Panc1 (cell line): ENCODE measurements around the gene TMTC1. TPM values are rescaled to one million over a fixed set of nuclear protein-coding genes. Genes with fewer than 3 reads are reported as not detected.

Experiments used
- ATAC-seq: fragments of 200-7000 bp; cut with Tn5 transposase; 2 replicates; pipeline ENCODE4 v1.9.1; 2020; ENCODE audit warnings: mild to moderate bottlenecking, moderate library complexity
- BruUV-seq: library from RNA; stranded (reverse); fragments of 400-500 nt; replicated peaks from 2 replicates; lab custom pipeline; 2021; lab: Mats Ljungman, UMichigan
- CTCF ChIA-PET: fragments of 300-600 bp; sonication (Branson Sonifier 250); formaldehyde crosslinking; loops from one replicate; lab custom pipeline; 2022; ENCODE audit warnings: antibody characterized with exemption; lab: Charles Lee
- POLR2A ChIA-PET: fragments of 300-600 bp; sonication (Branson Sonifier 250); formaldehyde crosslinking; loops from one replicate; lab custom pipeline; 2022; ENCODE audit warnings: antibody characterized with exemption; lab: Charles Lee
- DNase-seq: peaks from one replicate; pipeline ENCODE4 v3.0.0-alpha.2; 2010; ENCODE audit warnings: low read depth, low spot score
- H3K27ac ChIP-seq: 2 replicates; pipeline ENCODE4 v1.5.1; 2011; ENCODE audit warnings: mild to moderate bottlenecking, low read length, inconsistent platforms
- H3K27me3 ChIP-seq: fragments of 200-500 bp; sonication (Bioruptor generic); 2 replicates; pipeline ENCODE4 v1.6.0; 2014; ENCODE audit warnings: low read length, inconsistent platforms; ENCODE audit not compliant: control insufficient read depth, insufficient read depth
- H3K36me3 ChIP-seq: fragments of 200-500 bp; sonication (Bioruptor generic); 2 replicates; pipeline ENCODE4 v1.5.1; 2014; ENCODE audit warnings: inconsistent platforms, mild to moderate bottlenecking, low read length, moderate library complexity; ENCODE audit not compliant: control insufficient read depth, insufficient read depth
- H3K4me1 ChIP-seq: 2 replicates; pipeline ENCODE4 v1.5.1; 2011; ENCODE audit warnings: inconsistent platforms, mild to moderate bottlenecking, low read length, moderate library complexity; ENCODE audit not compliant: control insufficient read depth, insufficient read depth
- H3K4me3 ChIP-seq, 2 experiments: 2 replicates each; pipeline ENCODE4 v1.5.1; 2011 to 2012; ENCODE audit warnings: low read depth in 2 of 2, low read length in 2 of 2, mild to moderate bottlenecking in 2 of 2, inconsistent platforms in 1 of 2, moderate library complexity in 1 of 2
- H3K9me3 ChIP-seq: fragments of 200-500 bp; sonication (Bioruptor generic); 2 replicates; pipeline ENCODE4 v1.5.1; 2014; ENCODE audit warnings: low read depth, mild to moderate bottlenecking, inconsistent platforms, low read length, moderate library complexity; ENCODE audit not compliant: control insufficient read depth, insufficient read depth
- POLR2AphosphoS5 ChIP-seq: IDR thresholded peaks from 2 replicates; pipeline ENCODE4 v1.6.1; 2012; ENCODE audit warnings: mild to moderate bottlenecking, low read depth, low read length, moderate library complexity
- SIN3A ChIP-seq: IDR thresholded peaks from 2 replicates; pipeline ENCODE4 v1.6.1; 2012; ENCODE audit warnings: low read depth, mild to moderate bottlenecking, low read length, moderate library complexity, borderline replicate concordance; ENCODE audit not compliant: insufficient read depth
- TCF7L2 ChIP-seq: IDR thresholded peaks from 2 replicates; pipeline ENCODE4 v1.6.1; 2011; ENCODE audit warnings: mild to moderate bottlenecking, low read depth, low read length, inconsistent platforms
- in situ Hi-C: cut with HindIII; loops from 2 replicates; pipeline ENCODE4 v1.10.0; 2016; ENCODE audit warnings: low sequenced_read_pairs, low pct_unique_long_range_greater_than_20kb
- intact Hi-C: fragments of 100-400 bp; cut with micrococcal nuclease; formaldehyde crosslinking; loops from one replicate; pipeline ENCODE4 v1.10.0; 2022; ENCODE audit not compliant: unreplicated experiment
- total RNA-seq: library from RNA; stranded (reverse); gene quantifications from one replicate; pipeline ENCODE4 v1.2.1, GENCODE V29; 2021; ENCODE audit not compliant: unreplicated experiment
- TF ChIP-seq, protein P1 (sequence below), 2 experiments: IDR thresholded peaks; 2 replicates each; pipeline ENCODE4 v1.6.1; 2011 to 2012; ENCODE audit warnings: low read depth in 2 of 2, control low read depth in 1 of 2, low read length in 1 of 2, mild to moderate bottlenecking in 1 of 2, moderate library complexity in 1 of 2; ENCODE audit not compliant: insufficient read depth in 1 of 2
- TF ChIP-seq, protein P2 (sequence below): fragments of 450-650 bp; IDR thresholded peaks from 2 replicates; pipeline ENCODE4 v1.5.1; 2017; ENCODE audit warnings: mild to moderate bottlenecking

The TMTC1 gene
- total RNA-seq, 1 experiment from 2014 or later: 0.28 TPM

DNA sequence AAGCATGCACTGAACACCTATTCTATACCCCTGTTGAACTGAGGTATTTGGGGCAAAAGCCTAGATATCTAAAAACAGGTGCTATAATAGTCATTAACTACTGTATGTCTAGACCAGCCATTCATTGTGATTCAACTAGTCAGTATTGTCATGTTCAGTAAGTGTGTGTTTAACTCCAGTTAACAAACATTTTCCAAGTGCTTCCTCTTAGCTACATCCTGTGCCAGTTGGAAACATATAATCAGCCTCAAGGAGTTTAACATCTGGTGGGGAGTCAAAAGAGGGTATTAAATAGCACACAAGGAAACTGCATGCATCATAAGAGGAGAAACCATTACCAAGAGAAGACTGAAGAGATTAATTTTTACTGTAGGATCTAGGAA is 20.4 kb downstream of the TMTC1 start:
- no peak for ATAC-seq
- POLR2A ChIA-PET: no interaction called here
- Histone ChIP-seq H3K27me3 (no peaks in the 10 kb centered on the region), H3K4me1 (no peaks in the 10 kb centered on the region), H3K9me3 (no peaks in the 10 kb centered on the region), H3K4me3 (no peak overlapping the region), H3K27ac (no peak overlapping the region), H3K36me3 (no peaks in the 10 kb centered on the region)
- no peak for DNase-seq
- CTCF ChIA-PET: no interaction called here
- BruUV-seq: no TSS peak
- TF ChIP-seq, protein P1, sequence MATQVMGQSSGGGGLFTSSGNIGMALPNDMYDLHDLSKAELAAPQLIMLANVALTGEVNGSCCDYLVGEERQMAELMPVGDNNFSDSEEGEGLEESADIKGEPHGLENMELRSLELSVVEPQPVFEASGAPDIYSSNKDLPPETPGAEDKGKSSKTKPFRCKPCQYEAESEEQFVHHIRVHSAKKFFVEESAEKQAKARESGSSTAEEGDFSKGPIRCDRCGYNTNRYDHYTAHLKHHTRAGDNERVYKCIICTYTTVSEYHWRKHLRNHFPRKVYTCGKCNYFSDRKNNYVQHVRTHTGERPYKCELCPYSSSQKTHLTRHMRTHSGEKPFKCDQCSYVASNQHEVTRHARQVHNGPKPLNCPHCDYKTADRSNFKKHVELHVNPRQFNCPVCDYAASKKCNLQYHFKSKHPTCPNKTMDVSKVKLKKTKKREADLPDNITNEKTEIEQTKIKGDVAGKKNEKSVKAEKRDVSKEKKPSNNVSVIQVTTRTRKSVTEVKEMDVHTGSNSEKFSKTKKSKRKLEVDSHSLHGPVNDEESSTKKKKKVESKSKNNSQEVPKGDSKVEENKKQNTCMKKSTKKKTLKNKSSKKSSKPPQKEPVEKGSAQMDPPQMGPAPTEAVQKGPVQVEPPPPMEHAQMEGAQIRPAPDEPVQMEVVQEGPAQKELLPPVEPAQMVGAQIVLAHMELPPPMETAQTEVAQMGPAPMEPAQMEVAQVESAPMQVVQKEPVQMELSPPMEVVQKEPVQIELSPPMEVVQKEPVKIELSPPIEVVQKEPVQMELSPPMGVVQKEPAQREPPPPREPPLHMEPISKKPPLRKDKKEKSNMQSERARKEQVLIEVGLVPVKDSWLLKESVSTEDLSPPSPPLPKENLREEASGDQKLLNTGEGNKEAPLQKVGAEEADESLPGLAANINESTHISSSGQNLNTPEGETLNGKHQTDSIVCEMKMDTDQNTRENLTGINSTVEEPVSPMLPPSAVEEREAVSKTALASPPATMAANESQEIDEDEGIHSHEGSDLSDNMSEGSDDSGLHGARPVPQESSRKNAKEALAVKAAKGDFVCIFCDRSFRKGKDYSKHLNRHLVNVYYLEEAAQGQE (IDR thresholded peaks at IDR 0.05; ENCODE audit: insufficient read depth in 1 of 2, low read depth in 2 of 2, low read length in 1 of 2): no peak
- TF ChIP-seq TCF7L2 (no peak), POLR2AphosphoS5 (no peak), SIN3A (no peak)
- TF ChIP-seq, protein P2, sequence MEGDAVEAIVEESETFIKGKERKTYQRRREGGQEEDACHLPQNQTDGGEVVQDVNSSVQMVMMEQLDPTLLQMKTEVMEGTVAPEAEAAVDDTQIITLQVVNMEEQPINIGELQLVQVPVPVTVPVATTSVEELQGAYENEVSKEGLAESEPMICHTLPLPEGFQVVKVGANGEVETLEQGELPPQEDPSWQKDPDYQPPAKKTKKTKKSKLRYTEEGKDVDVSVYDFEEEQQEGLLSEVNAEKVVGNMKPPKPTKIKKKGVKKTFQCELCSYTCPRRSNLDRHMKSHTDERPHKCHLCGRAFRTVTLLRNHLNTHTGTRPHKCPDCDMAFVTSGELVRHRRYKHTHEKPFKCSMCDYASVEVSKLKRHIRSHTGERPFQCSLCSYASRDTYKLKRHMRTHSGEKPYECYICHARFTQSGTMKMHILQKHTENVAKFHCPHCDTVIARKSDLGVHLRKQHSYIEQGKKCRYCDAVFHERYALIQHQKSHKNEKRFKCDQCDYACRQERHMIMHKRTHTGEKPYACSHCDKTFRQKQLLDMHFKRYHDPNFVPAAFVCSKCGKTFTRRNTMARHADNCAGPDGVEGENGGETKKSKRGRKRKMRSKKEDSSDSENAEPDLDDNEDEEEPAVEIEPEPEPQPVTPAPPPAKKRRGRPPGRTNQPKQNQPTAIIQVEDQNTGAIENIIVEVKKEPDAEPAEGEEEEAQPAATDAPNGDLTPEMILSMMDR: no peak
- in situ Hi-C loops (no loop called here), intact Hi-C loops (no loop called here)

DNA sequence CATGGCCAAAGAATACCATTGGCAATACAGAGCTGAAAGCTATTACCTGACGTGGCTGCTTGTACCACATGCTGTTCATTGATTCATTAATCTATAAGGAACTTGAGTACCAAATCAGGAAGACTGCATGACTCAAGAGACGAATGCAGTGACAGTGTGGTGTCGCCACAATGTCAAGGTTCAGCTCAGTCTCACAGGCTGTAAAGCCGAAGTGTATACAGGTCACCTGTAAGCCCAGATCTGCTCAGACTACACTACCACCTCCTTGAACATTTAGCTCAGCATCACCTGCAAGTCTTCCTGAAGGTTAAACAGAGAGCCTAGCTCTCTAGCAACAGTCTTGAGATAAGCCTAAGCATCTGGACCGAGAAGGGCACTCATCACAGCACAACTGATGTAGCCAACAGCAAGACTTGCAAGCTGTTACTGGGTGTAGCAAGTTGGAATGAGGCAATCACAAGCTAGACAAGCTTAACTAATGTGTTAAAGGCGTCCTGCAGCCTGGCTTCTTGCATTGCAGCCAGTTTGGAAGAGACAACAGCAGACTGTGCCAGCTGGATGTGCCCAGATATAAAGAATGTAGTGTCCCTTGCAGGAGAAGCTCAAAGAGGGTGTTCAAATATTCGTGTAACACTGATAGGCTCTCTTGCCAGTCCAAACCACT is 21.0 kb downstream of the TMTC1 start:
- H3K36me3 ChIP-seq: no peaks in the 10 kb centered on the region
- no TSS peak for BruUV-seq
- intact Hi-C loops: no loop called here
- DNase-seq (no peak), ATAC-seq (no peak)
- no peaks in the 10 kb centered on the region for H3K27me3 ChIP-seq
- in situ Hi-C loops: no loop called here
- H3K9me3 ChIP-seq: no peaks in the 10 kb centered on the region
- no peak for TF ChIP-seq POLR2AphosphoS5
- TF ChIP-seq, protein P2: no peak
- TF ChIP-seq SIN3A: no peak
- TF ChIP-seq, protein P1 (IDR thresholded peaks at IDR 0.05; ENCODE audit: insufficient read depth in 1 of 2, low read depth in 2 of 2, low read length in 1 of 2): no peak
- no peak for TF ChIP-seq TCF7L2
- H3K4me1 ChIP-seq: no peaks in the 10 kb centered on the region
- H3K4me3 ChIP-seq: no peak overlapping the region
- ChIA-PET POLR2A (no interaction called here), CTCF (no interaction called here)
- H3K27ac ChIP-seq: no peak overlapping the region
